Amniotic stem cell (primary cell): ENCODE data around the gene POLR2J3.
"Not testable (repeated sequence)": the region's sequence is repeated elsewhere in the genome, so short reads cannot be mapped to it uniquely, and the experiment has no call there.

Experiments used
- DNase-seq: peaks from one replicate; lab custom pipeline; 2025; lab: John Stamatoyannopoulos, UW

POLR2J3 gene

DNA sequence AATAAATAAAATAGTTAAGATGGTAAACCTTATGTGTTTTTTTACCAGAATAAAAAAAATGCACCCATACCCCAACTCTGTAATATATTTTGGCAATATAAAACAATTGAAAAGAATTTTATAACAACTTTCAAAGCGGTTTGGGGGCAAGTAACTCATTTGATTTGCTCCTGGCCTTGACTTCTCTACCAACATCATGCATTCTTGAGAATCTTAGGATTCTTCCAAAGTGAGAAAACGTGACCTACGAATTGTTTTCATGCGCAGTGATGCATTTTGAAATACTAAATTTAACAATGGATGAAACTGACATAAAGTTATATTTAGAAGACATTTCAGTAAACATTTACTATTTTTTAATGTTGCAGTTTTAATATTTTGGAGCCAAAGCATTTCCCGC, 51.6 kb downstream of the POLR2J3 start:
- not testable (repeated sequence) for DNase-seq

DNA sequence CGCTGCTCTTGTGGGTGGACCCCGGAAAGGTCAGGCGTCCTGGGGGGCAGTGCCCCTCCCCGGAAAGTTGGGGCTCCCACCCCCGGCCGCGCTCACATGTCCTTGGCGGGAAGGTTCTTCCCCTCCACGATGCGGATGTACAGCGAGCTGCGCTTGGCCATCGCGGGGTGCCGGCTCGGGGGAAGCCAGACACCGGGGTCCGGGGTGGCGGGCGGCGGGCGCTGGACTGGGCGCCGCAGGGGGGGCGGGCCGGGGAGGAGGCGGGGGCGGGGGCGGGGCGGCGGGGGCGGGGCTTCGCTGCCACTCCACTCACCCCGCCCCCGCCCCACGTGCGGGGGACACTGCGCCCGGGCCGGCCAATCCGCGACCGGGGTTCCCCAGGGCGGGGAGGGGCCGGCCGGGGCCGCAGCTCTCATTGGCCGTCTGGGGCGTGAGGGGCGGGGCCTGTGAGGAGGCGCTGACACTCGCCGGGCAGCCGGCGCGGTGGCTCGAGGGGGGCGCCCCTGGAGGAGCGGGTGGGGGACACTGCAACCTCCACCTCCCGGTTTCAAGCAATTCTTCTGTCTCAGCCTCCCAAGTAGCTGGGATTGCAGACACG, 54.7 kb downstream of the POLR2J3 start, which contains the start of gene RASA4B:
RASA4B (minus strand) TSS at position 228 of the 598 bp plus-strand sequence; CDS start at position 161, 67 bp downstream.
- DNase-seq: not testable (repeated sequence)
